GM23338 (cell line): ENCODE measurements around the gene LRIT3. TPM values are rescaled to one million over a fixed set of nuclear protein-coding genes. Genes with fewer than 3 reads are reported as not detected.

Experiments
- ATAC-seq: fragments of 200-7000 bp; cut with Tn5 transposase; 3 replicates; pipeline ENCODE4 v1.9.1; 2020
- DNase-seq: peaks from one replicate; pipeline ENCODE4 v3.0.0-alpha.2; 2015; ENCODE audit warnings: low spot score
- H2AFZ ChIP-seq: fragments of 200-600 bp; sonication (generic); 2 replicates; pipeline ENCODE4 v1.8.0; 2016; ENCODE audit warnings: antibody characterized with exemption, mild to moderate bottlenecking, moderate library complexity
- H3F3A ChIP-seq: fragments of 200-600 bp; sonication (generic); replicated peaks from 2 replicates; pipeline ENCODE4 v1.8.0; 2017; ENCODE audit warnings: antibody characterized with exemption, mixed run types, low read depth
- H3K27ac ChIP-seq: fragments of 200-600 bp; sonication (generic); 2 replicates; pipeline ENCODE4 v1.6.1; 2016; ENCODE audit warnings: low read depth
- H3K27me3 ChIP-seq: fragments of 200-600 bp; sonication (generic); 2 replicates; pipeline ENCODE4 v1.8.0; 2016; ENCODE audit warnings: mild to moderate bottlenecking, mixed run types, moderate library complexity; ENCODE audit not compliant: insufficient read depth
- H3K36me3 ChIP-seq: fragments of 200-600 bp; sonication (generic); 2 replicates; pipeline ENCODE4 v1.8.0; 2016; ENCODE audit warnings: mild to moderate bottlenecking; ENCODE audit not compliant: insufficient read depth
- H3K4me1 ChIP-seq: fragments of 200-600 bp; sonication (generic); 2 replicates; pipeline ENCODE4 v1.8.0; 2016; ENCODE audit warnings: mild to moderate bottlenecking, moderate library complexity; ENCODE audit not compliant: insufficient read depth
- H3K4me2 ChIP-seq: fragments of 200-600 bp; sonication (generic); 2 replicates; pipeline ENCODE4 v1.7.1; 2017; ENCODE audit warnings: mixed run types
- H3K4me3 ChIP-seq: fragments of 200-600 bp; sonication (generic); 2 replicates; pipeline ENCODE4 v1.6.1; 2016; ENCODE audit warnings: mixed run types
- H3K79me2 ChIP-seq: fragments of 200-600 bp; sonication (generic); replicated peaks from 2 replicates; pipeline ENCODE4 v1.8.0; 2017; ENCODE audit warnings: mild to moderate bottlenecking; ENCODE audit not compliant: insufficient read depth
- H3K9me2 ChIP-seq: fragments of 200-600 bp; sonication (generic); 2 replicates; pipeline ENCODE4 v1.8.0; 2017; ENCODE audit not compliant: insufficient read depth
- H4K20me1 ChIP-seq: fragments of 200-600 bp; sonication (generic); replicated peaks from 2 replicates; pipeline ENCODE4 v1.8.0; 2017; ENCODE audit warnings: mild to moderate bottlenecking; ENCODE audit not compliant: insufficient read depth
- H3K27ac Mint-ChIP-seq: 2 replicates; pipeline ENCODE4 v1.8.0; 2020; ENCODE audit warnings: inconsistent platforms, mild to moderate bottlenecking, moderate library complexity, mixed read lengths
- H3K27me3 Mint-ChIP-seq: 3 replicates; pipeline ENCODE4 v1.8.0; 2022; ENCODE audit warnings: low read depth, mild to moderate bottlenecking, moderate library complexity, mixed read lengths, inconsistent platforms; ENCODE audit not compliant: insufficient read depth, poor library complexity
- H3K36me3 Mint-ChIP-seq: 3 replicates; pipeline ENCODE4 v1.8.0; 2021; ENCODE audit warnings: low read depth, mild to moderate bottlenecking, inconsistent platforms, moderate library complexity, mixed read lengths
- H3K4me1 Mint-ChIP-seq: 3 replicates; pipeline ENCODE4 v1.8.0; 2020; ENCODE audit warnings: mild to moderate bottlenecking, inconsistent platforms, mixed read lengths
- H3K4me3 Mint-ChIP-seq: 3 replicates; pipeline ENCODE4 v1.8.0; 2021; ENCODE audit warnings: moderate library complexity, mild to moderate bottlenecking, inconsistent platforms, mixed read lengths
- H3K9me3 Mint-ChIP-seq: 3 replicates; pipeline ENCODE4 v1.8.0; 2020; ENCODE audit warnings: moderate library complexity, mild to moderate bottlenecking, inconsistent platforms, mixed read lengths
- CREB1 ChIP-seq: fragments of 250-450 bp; sonication (Bioruptor Pico); IDR thresholded peaks from 2 replicates; pipeline ENCODE4 v1.5.0; 2020; ENCODE audit warnings: low read depth, mild to moderate bottlenecking, moderate library complexity
- CTCF ChIP-seq, 2 experiments: fragments of 200-600 bp in 1 of 2; sonication (generic) in 1 of 2; conservative IDR thresholded peaks; 2 replicates each; pipeline versions ENCODE4 v1.5.1 to v1.6.1; 2016 to 2017; ENCODE audit warnings: antibody characterized with exemption in 2 of 2, low read depth in 2 of 2, mild to moderate bottlenecking in 2 of 2, moderate library complexity in 1 of 2
- EZH2 ChIP-seq: fragments of 200-600 bp; sonication (generic); IDR thresholded peaks from one replicate; pipeline ENCODE4 v1.8.0; 2017; ENCODE audit warnings: antibody characterized with exemption, mild to moderate bottlenecking, low read depth; ENCODE audit not compliant: unreplicated experiment
- EZH2phosphoT487 ChIP-seq: fragments of 200-600 bp; sonication (generic); IDR thresholded peaks from one replicate; pipeline ENCODE4 v1.8.1; 2018; ENCODE audit warnings: antibody characterized with exemption; ENCODE audit not compliant: unreplicated experiment
- JUNB ChIP-seq: IDR thresholded peaks from one replicate; pipeline ENCODE4 v1.6.1; 2016; ENCODE audit warnings: antibody characterized with exemption; ENCODE audit not compliant: unreplicated experiment
- NANOG ChIP-seq: IDR thresholded peaks from 2 replicates; pipeline ENCODE4 v1.6.1; 2016; ENCODE audit warnings: antibody characterized with exemption, borderline replicate concordance
- POLR2AphosphoS5 ChIP-seq: IDR thresholded peaks from 2 replicates; pipeline ENCODE4 v1.6.1; 2016; ENCODE audit warnings: antibody characterized with exemption, low read depth
- REST ChIP-seq: IDR thresholded peaks from one replicate; pipeline ENCODE4 v1.6.1; 2018; ENCODE audit warnings: antibody characterized with exemption; ENCODE audit not compliant: unreplicated experiment
- STAT1 ChIP-seq: IDR thresholded peaks from one replicate; pipeline ENCODE4 v1.6.1; 2016; ENCODE audit warnings: antibody characterized with exemption; ENCODE audit not compliant: unreplicated experiment
- ZNF114 ChIP-seq: fragments of 250-450 bp; sonication (Bioruptor Pico); IDR thresholded peaks from 2 replicates; pipeline ENCODE4 v1.5.0; 2020; ENCODE audit warnings: mild to moderate bottlenecking, moderate library complexity
- ZNF331 ChIP-seq: fragments of 250-450 bp; sonication (Bioruptor Pico); IDR thresholded peaks from 2 replicates; pipeline ENCODE4 v1.5.0; 2020; ENCODE audit warnings: low read depth, mild to moderate bottlenecking, moderate library complexity
- long read RNA-seq: library from polyadenylated mRNA; unstranded; transcript quantifications from one replicate; pipeline ENCODE4 v2.0.0, GENCODE V29; 2020; ENCODE audit not compliant: unreplicated experiment
- polyA plus RNA-seq: library from polyadenylated mRNA; unstranded; fragments of >200 nt; fragmentation: Nextera tagmentation; extraction: Ambion mirVana; gene quantifications from 2 replicates; pipeline ENCODE4 v1.2.1, GENCODE V29; 2016
- total RNA-seq: library from RNA; depleted of rRNA; stranded (reverse); fragments of >200 nt; shearing (Covaris generic); gene quantifications from 2 replicates; pipeline ENCODE4 v1.2.3, GENCODE V29; 2014; rRNA removed

Gene LRIT3
- 0.14 and 0.43 TPM in 2 replicates for total RNA-seq
- not detected in 2 replicates for polyA plus RNA-seq
- long read RNA-seq = 0 reads

- peaks cover 4% of the 10 kb centered on the region for H3K27me3 Mint-ChIP-seq
- no peak for ATAC-seq
Measured at GRCh38 chr4:109847896-109848442, at the start of gene LRIT3. TSS of gene LRIT3 (plus strand) at chr4:109848107. CDS start at chr4:109848202, 95 bp downstream.

GRCh38 chr4:109798866-109799265 lies 49.0 kb upstream of the LRIT3 start:
- no peaks in the 10 kb centered on the region for H3K27me3 ChIP-seq
- H3K4me2 ChIP-seq = no peak overlapping the region
- no peak overlapping the region for H3K4me3 Mint-ChIP-seq
- DNase-seq (peak; percentile 29), ATAC-seq (peak; percentile 59)
- no peak overlapping the region for H3K4me3 ChIP-seq
- no peak overlapping the region for H3K27ac Mint-ChIP-seq
- H4K20me1 ChIP-seq = no peaks in the 10 kb centered on the region
- H3K4me1 Mint-ChIP-seq = no peaks in the 10 kb centered on the region
- H3K79me2 ChIP-seq = no peaks in the 10 kb centered on the region
- H3K36me3 Mint-ChIP-seq = peaks cover 4% of the 10 kb centered on the region; the same call in 1 of the 3 replicates
- H3K9me2 ChIP-seq = no peaks in the 10 kb centered on the region
- H3K27me3 Mint-ChIP-seq = peaks cover 5% of the 10 kb centered on the region
- peaks cover 11% of the 10 kb centered on the region; the same call in 2 of the 3 replicates for H3K9me3 Mint-ChIP-seq
- no peaks in the 10 kb centered on the region for H3F3A ChIP-seq
- H3K36me3 ChIP-seq = no peaks in the 10 kb centered on the region
- H3K27ac ChIP-seq = no peak overlapping the region
- no peaks in the 10 kb centered on the region for H3K4me1 ChIP-seq
- no peak overlapping the region for H2AFZ ChIP-seq
- TF ChIP-seq ZNF331 (CRISPR knock-in tag) = no peak
- TF ChIP-seq ZNF114 (CRISPR knock-in tag) = no peak
- no peak for TF ChIP-seq NANOG
- no peak for TF ChIP-seq CTCF (conservative IDR thresholded peaks at IDR 0.05; ENCODE audit: low read depth in 2 of 2)
- no peak for TF ChIP-seq STAT1
- TF ChIP-seq REST = no peak
- TF ChIP-seq CREB1 = no peak
- no peak for TF ChIP-seq POLR2AphosphoS5
- TF ChIP-seq EZH2 = no peak
- TF ChIP-seq JUNB = no peak
- TF ChIP-seq EZH2phosphoT487 = no peak

More at GRCh38 chr4:109847896-109848442, at the start of gene LRIT3:
- Histone ChIP-seq H3K4me3 (no peak within 1 kb of the TSS), H3K36me3 (no peaks in the 10 kb centered on the region), H3K4me1 (no peaks in the 10 kb centered on the region; the same call in 1 of the 2 replicates), H3K27me3 (no peaks in the 10 kb centered on the region), H2AFZ (peak within 1 kb of the TSS; percentile 6; the same call in 1 of the 2 replicates), H3K79me2 (no peaks in the 10 kb centered on the region), H3K9me2 (no peaks in the 10 kb centered on the region), H4K20me1 (no peaks in the 10 kb centered on the region), H3K4me2 (no peak within 1 kb of the TSS), H3F3A (no peaks in the 10 kb centered on the region), H3K27ac (no peak within 1 kb of the TSS)
- H3K9me3 Mint-ChIP-seq = no peaks in the 10 kb centered on the region
- peaks cover 6% of the 10 kb centered on the region; the same call in 2 of the 3 replicates for H3K4me1 Mint-ChIP-seq
- H3K4me3 Mint-ChIP-seq = no peak within 1 kb of the TSS
- no peaks in the 10 kb centered on the region for H3K36me3 Mint-ChIP-seq
- TF ChIP-seq NANOG = no peak
- no peak for DNase-seq
- H3K27ac Mint-ChIP-seq = no peak within 1 kb of the TSS
